GM10266 (cell line): ENCODE measurements around the gene CLEC20A.

ENCODE experiments used
- DNase-seq: peaks from one replicate; pipeline ENCODE4 v3.0.0; 2012; ENCODE audit errors: extremely low spot score
- TF ChIP-seq, protein P1 (sequence below): IDR thresholded peaks from 2 replicates; pipeline ENCODE4 v1.5.1; 2012; ENCODE audit warnings: mild to moderate bottlenecking, low read depth; ENCODE audit not compliant: control insufficient read depth, insufficient read depth; ENCODE audit errors: missing control alignments

CLEC20A gene

GRCh38 chr1:178467837-178468236 lies 28.9 kb downstream of the CLEC20A start:
- TF ChIP-seq, protein P1, sequence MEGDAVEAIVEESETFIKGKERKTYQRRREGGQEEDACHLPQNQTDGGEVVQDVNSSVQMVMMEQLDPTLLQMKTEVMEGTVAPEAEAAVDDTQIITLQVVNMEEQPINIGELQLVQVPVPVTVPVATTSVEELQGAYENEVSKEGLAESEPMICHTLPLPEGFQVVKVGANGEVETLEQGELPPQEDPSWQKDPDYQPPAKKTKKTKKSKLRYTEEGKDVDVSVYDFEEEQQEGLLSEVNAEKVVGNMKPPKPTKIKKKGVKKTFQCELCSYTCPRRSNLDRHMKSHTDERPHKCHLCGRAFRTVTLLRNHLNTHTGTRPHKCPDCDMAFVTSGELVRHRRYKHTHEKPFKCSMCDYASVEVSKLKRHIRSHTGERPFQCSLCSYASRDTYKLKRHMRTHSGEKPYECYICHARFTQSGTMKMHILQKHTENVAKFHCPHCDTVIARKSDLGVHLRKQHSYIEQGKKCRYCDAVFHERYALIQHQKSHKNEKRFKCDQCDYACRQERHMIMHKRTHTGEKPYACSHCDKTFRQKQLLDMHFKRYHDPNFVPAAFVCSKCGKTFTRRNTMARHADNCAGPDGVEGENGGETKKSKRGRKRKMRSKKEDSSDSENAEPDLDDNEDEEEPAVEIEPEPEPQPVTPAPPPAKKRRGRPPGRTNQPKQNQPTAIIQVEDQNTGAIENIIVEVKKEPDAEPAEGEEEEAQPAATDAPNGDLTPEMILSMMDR: no peak

GRCh38 chr1:178465011-178465410 lies 31.8 kb downstream of the CLEC20A start:
- TF ChIP-seq, protein P1: no peak
- no peak for DNase-seq

More at GRCh38 chr1:178467837-178468236, 28.9 kb downstream of the CLEC20A start:
- DNase-seq: no peak

DNA sequence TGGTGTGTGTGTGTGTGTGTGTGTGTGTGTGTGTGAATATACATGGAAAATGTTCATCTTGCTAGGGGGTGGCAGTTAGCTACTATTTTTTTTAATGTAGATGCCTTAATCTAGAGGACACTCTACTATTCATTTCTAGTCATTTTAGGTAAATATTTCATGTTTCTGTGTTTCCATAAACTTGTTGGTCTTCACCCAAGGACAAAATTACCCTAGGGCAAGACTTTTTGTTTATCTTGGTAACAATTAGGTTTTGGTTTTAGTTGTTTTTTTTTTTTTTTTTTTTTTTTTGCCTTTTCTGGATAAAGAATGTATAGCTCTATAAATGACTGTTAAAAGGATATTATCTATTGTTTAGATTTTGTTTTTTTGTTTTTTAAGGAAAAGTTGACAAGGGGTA lies 32.2 kb downstream of the CLEC20A start:
- no peak for DNase-seq
- TF ChIP-seq, protein P1: no peak

DNA sequence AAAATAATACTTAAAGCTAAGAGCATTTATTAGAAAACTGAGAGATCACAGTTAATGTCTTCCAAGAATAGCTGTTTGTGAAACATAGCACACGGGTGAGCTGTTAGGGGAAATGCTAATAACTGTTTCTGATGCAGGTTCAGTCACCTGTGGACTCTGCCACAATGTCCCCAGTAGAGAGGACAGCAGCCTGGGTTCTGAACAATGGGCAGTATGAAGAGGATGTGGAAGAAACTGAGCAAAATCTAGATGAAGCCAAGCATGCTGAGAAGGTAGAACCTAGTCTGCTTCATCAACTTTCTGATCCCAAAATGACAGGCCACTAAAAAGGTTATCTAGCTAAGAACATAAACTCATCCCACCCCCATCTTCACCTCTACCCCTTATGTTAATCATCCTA lies 32.6 kb downstream of the CLEC20A start:
- no peak for DNase-seq
- TF ChIP-seq, protein P1: no peak

GRCh38 chr1:178461701-178462100 lies 35.1 kb downstream of the CLEC20A start:
- TF ChIP-seq, protein P1: no peak
- no peak for DNase-seq

DNA sequence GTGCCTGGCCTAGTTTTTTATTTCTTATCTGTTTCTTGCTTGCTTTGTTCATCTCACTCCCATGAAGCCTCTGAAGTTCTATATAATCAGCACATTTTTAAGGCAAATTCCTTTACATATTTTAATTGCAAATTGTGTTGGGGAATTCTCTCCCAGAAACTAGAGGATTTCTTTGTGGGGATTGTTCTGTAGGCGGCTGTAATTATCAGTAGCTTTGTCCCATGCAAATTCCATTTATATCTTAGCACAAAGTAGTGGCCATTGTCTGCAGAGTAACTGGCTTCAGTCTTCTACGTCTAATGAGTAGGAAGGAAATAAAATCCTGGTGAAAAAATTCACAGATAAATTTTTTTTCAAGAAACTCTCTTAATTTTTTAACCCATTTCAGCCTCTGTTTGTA lies 35.7 kb downstream of the CLEC20A start:
- no peak for DNase-seq
- TF ChIP-seq, protein P1: no peak

DNA sequence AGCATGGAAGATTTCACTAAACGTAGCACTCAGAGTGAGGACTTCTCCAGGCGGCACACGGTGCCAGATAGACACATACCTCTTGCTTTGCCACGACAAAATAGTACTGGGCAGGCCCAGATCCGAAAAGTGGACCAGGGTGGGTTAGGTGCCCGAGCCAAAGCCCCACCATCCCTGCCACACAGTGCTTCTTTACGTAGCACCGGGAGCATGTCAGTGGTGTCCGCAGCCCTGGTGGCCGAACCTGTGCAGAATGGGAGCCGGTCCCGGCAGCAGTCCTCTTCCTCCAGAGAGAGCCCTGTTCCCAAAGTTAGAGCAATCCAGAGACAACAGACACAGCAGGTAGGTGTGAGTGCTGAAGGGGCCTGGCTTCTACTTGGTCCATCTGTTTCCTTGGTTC lies 38.6 kb downstream of the CLEC20A start:
- no peak for DNase-seq
- TF ChIP-seq, protein P1: no peak
